HEK293T (cell line): Measurements from ENCODE around the gene DPCD.

Experiments used
- ARNT ChIP-seq: fragments of 450-650 bp; IDR thresholded peaks from 2 replicates; pipeline ENCODE4 v1.6.1; 2017; ENCODE audit warnings: mild to moderate bottlenecking
- CTBP1 ChIP-seq: fragments of 450-650 bp; IDR thresholded peaks from 2 replicates; pipeline ENCODE4 v1.6.1; 2016; ENCODE audit warnings: borderline replicate concordance
- FOXM1 ChIP-seq: fragments of 450-650 bp; IDR thresholded peaks from 2 replicates; pipeline ENCODE4 v1.6.1; 2017; ENCODE audit warnings: mild to moderate bottlenecking, borderline replicate concordance

DNA sequence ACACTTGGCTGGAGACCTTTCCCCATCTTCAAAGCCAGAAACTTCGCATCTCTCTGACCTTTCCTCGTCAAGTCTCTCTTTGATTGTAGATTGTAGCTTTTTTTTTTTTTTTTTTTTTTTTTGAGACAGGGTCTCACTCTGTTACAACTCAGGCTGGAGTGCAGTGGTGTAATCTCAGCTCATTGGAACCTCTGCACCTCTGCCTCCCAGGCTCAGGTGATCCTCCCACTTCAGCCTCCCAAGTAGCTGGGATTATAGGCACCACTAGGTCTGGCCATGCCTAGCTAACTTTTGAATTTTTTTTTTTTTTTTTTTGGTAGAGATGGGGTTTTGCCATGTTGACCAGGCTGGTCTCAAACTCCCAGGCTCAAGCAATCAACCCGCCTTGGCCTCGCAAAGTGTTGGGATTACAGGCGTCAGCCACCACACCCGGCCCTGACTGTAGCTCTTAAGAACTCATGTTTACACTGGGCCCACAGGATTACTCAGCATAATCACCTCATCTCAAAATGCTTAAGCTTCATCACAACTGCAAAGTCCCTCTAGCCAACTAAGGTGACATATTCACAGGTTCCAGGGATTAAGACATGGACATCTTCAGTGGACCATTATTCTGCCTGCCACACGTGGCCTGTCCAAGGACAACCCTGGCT is 11.8 kb upstream of the DPCD start:
- TF ChIP-seq CTBP1 (no peak), FOXM1 (no peak), ARNT (no peak)
